ENCODE results near the gene SCAANT1.

The SCAANT1 gene

GRCh38 chr3:63933459-63933858, 21.3 kb upstream of the SCAANT1 start:
- no peak for DNase-seq

- DNase-seq, result no peak
Measured at GRCh38 chr3:63932509-63933212, 20.5 kb upstream of the SCAANT1 start.

GRCh38 chr3:63931290-63931689, 19.1 kb upstream of the SCAANT1 start:
- no peak for DNase-seq

GRCh38 chr3:63927422-63928280, 15.5 kb upstream of the SCAANT1 start:
- DNase-seq, result no peak

GRCh38 chr3:63926309-63926708, 14.1 kb upstream of the SCAANT1 start:
- DNase-seq, result no peak

GRCh38 chr3:63922491-63923199, 10.5 kb upstream of the SCAANT1 start:
- no peak for DNase-seq

- no peak for DNase-seq
Measured at GRCh38 chr3:63921741-63922482, 9.7 kb upstream of the SCAANT1 start.

- DNase-seq, result no peak
Measured at GRCh38 chr3:63920001-63920400, 7.8 kb upstream of the SCAANT1 start.

- no peak for DNase-seq
Measured at GRCh38 chr3:63918321-63918720, 6.1 kb upstream of the SCAANT1 start.

- no peak for DNase-seq
Measured at GRCh38 chr3:63914312-63914711, 2.1 kb upstream of the SCAANT1 start.

GRCh38 chr3:63912768-63913588, 795 bp upstream of the SCAANT1 start:
- no peak for DNase-seq

GRCh38 chr3:63911509-63911872, 692 bp downstream of the SCAANT1 start:
- DNase-seq, result no peak

- DNase-seq, result no peak
Measured at GRCh38 chr3:63910891-63911290, 1.3 kb downstream of the SCAANT1 start.

GRCh38 chr3:63910001-63910400, 2.2 kb downstream of the SCAANT1 start:
- no peak for DNase-seq

GRCh38 chr3:63909431-63909830, 2.8 kb downstream of the SCAANT1 start:
- no peak for DNase-seq

- no peak for DNase-seq
Measured at GRCh38 chr3:63908776-63909175, 3.4 kb downstream of the SCAANT1 start.

GRCh38 chr3:63908081-63908736, 4.0 kb downstream of the SCAANT1 start:
- DNase-seq, result no peak

GRCh38 chr3:63905731-63906620, 6.2 kb downstream of the SCAANT1 start:
- no peak for DNase-seq

- no peak for DNase-seq
Measured at GRCh38 chr3:63900459-63900858, 11.7 kb downstream of the SCAANT1 start.

- no peak for DNase-seq
Measured at GRCh38 chr3:63900010-63900409, 12.2 kb downstream of the SCAANT1 start.
